Measurements from ENCODE around the gene DLX3.

DNA sequence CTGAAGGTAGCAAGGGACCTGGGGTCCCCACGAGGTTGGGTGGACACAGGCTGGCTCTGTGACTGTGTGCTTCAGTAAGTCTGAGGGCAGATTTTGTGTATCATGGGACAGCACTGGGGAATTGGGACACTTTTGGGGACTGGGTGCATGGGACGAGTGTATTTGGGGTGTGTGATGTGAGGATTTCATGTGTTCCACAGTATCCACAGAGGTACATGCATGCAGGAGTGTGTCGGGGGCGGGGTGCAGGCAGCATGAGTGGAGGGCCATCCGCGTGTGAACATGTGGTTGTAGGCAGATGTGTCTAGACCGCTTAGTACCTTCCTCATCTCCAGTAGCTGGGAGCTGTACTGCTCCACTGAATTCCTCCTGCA is 1.1 kb upstream of the DLX3 start:
- TF ChIP-seq CTCF (IDR thresholded peaks at IDR 0.05; ENCODE audit: poor library complexity, severe bottlenecking) (no peak), EZH2 (IDR thresholded peaks at IDR 0.05; ENCODE audit: borderline replicate concordance, insufficient read depth, low read length, poor library complexity, severe bottlenecking) (no peak), TAF1 (IDR thresholded peaks at IDR 0.05; ENCODE audit: low read depth) (no peak), RAD21 (conservative IDR thresholded peaks at IDR 0.05) (no peak), POLR2AphosphoS5 (IDR thresholded peaks at IDR 0.05) (no peak), EP300 (conservative IDR thresholded peaks at IDR 0.05; ENCODE audit: poor library complexity, severe bottlenecking) (no peak), MXI1 (conservative IDR thresholded peaks at IDR 0.05; ENCODE audit: poor library complexity, severe bottlenecking) (no peak), REST (IDR thresholded peaks at IDR 0.05; ENCODE audit: borderline replicate concordance) (no peak)

Data from neural cell (in vitro differentiated cells).